Measurements from ENCODE around the gene PCDHGA8.

GRCh38 chr5:141430332-141431113, 38.1 kb downstream of the PCDHGA8 start, which contains the start of gene PCDHGA12:
- TF ChIP-seq CTCF (IDR thresholded peaks at IDR 0.05; ENCODE audit: low read depth, low read length, missing input control) (peak; percentile 16), TAF1 (conservative IDR thresholded peaks at IDR 0.05) (no peak), REST (IDR thresholded peaks at IDR 0.05) (no peak), ATF3 (IDR thresholded peaks at IDR 0.05) (no peak)

Data from liver (tissue), 3 donors.